WTC11 (cell line): ENCODE results near the gene CD247. TPM values are rescaled to one million over a fixed set of nuclear protein-coding genes. Genes with fewer than 3 reads are reported as not detected.

Experiments
- ATAC-seq: fragments of 200-7000 bp; cut with Tn5 transposase; 2 replicates; pipeline ENCODE4 v1.10.0; 2021; ENCODE audit warnings: mild to moderate bottlenecking, moderate library complexity
- CTCF ChIA-PET: fragments of 300-600 bp; sonication (Branson Sonifier 250); formaldehyde crosslinking; loops from one replicate; lab custom pipeline; 2021; ENCODE audit warnings: antibody characterized with exemption; lab: Charles Lee
- POLR2A ChIA-PET: fragments of 350-600 bp; sonication (Branson Sonifier 250); formaldehyde crosslinking; loops from one replicate; lab custom pipeline; 2021; ENCODE audit warnings: antibody characterized with exemption; lab: Charles Lee
- DNase-seq: peaks from one replicate; pipeline ENCODE4 v3.0.0; 2021; ENCODE audit warnings: low spot score
- H3K27ac Mint-ChIP-seq: 2 replicates; pipeline ENCODE4 v1.8.0; 2021; ENCODE audit warnings: mixed read lengths
- H3K27me3 Mint-ChIP-seq: 2 replicates; pipeline ENCODE4 v1.8.0; 2021; ENCODE audit warnings: low read depth, mild to moderate bottlenecking, moderate library complexity, mixed read lengths
- H3K36me3 Mint-ChIP-seq: 2 replicates; pipeline ENCODE4 v1.8.0; 2021; ENCODE audit warnings: mixed read lengths
- H3K4me1 Mint-ChIP-seq: 2 replicates; pipeline ENCODE4 v1.8.0; 2022; ENCODE audit warnings: mixed read lengths
- H3K4me3 Mint-ChIP-seq: 2 replicates; pipeline ENCODE4 v1.8.0; 2021; ENCODE audit warnings: mild to moderate bottlenecking, moderate library complexity, mixed read lengths
- H3K9me3 Mint-ChIP-seq: 2 replicates; pipeline ENCODE4 v1.8.0; 2021; ENCODE audit warnings: mixed read lengths
- ATF2 ChIP-seq: sonication (generic); formaldehyde crosslinking; IDR thresholded peaks from 2 replicates; pipeline ENCODE4 v1.8.1; 2022; ENCODE audit warnings: low read depth, missing genetic modification reagents, borderline replicate concordance
- ATF3 ChIP-seq: sonication (generic); formaldehyde crosslinking; conservative IDR thresholded peaks from 2 replicates; pipeline ENCODE4 v1.8.1; 2022; ENCODE audit warnings: mild to moderate bottlenecking, missing genetic modification reagents
- ATF6 ChIP-seq: sonication (generic); formaldehyde crosslinking; IDR thresholded peaks from 2 replicates; pipeline ENCODE4 v1.8.1; 2023; ENCODE audit warnings: mild to moderate bottlenecking, missing genetic modification reagents
- CDX4 ChIP-seq: fragments of 250-450 bp; sonication (Bioruptor Pico); IDR thresholded peaks from 2 replicates; pipeline ENCODE4 v1.9.0; 2021; ENCODE audit warnings: moderate library complexity, mild to moderate bottlenecking, inconsistent platforms, borderline replicate concordance
- E2F1 ChIP-seq: sonication (generic); formaldehyde crosslinking; IDR thresholded peaks from 2 replicates; pipeline ENCODE4 v1.8.0; 2022; ENCODE audit warnings: mild to moderate bottlenecking, missing genetic modification reagents
- ERG ChIP-seq: fragments of 250-450 bp; sonication (Bioruptor Pico); IDR thresholded peaks from 2 replicates; pipeline ENCODE4 v1.8.0; 2021; ENCODE audit warnings: mild to moderate bottlenecking
- FOXP1 ChIP-seq: sonication (generic); formaldehyde crosslinking; IDR thresholded peaks from 2 replicates; pipeline ENCODE4 v1.8.0; 2022; ENCODE audit warnings: missing genetic modification reagents, mild to moderate bottlenecking, moderate library complexity, borderline replicate concordance
- GABPB1 ChIP-seq: sonication (generic); formaldehyde crosslinking; IDR thresholded peaks from 2 replicates; pipeline ENCODE4 v1.8.1; 2023; ENCODE audit warnings: mild to moderate bottlenecking, missing genetic modification reagents
- HMGXB4 ChIP-seq: sonication (generic); formaldehyde crosslinking; IDR thresholded peaks from 2 replicates; pipeline ENCODE4 v1.8.1; 2023; ENCODE audit warnings: mild to moderate bottlenecking, moderate library complexity, missing genetic modification reagents
- JAZF1 ChIP-seq: fragments of 250-450 bp; sonication (Bioruptor Pico); IDR thresholded peaks from 2 replicates; pipeline ENCODE4 v1.9.0; 2021; ENCODE audit warnings: moderate library complexity, mild to moderate bottlenecking, inconsistent platforms
- MYBL2 ChIP-seq: sonication (generic); formaldehyde crosslinking; IDR thresholded peaks from 2 replicates; pipeline ENCODE4 v1.8.1; 2023; ENCODE audit warnings: mild to moderate bottlenecking, moderate library complexity, missing genetic modification reagents
- OVOL2 ChIP-seq: fragments of 250-450 bp; sonication (Bioruptor Pico); IDR thresholded peaks from 2 replicates; pipeline ENCODE4 v1.9.0; 2021; ENCODE audit warnings: mild to moderate bottlenecking, borderline replicate concordance
- PRRX2 ChIP-seq: fragments of 250-450 bp; sonication (Bioruptor Pico); IDR thresholded peaks from 2 replicates; pipeline ENCODE4 v1.8.0; 2021; ENCODE audit warnings: mild to moderate bottlenecking
- TEAD1 ChIP-seq: sonication (generic); formaldehyde crosslinking; IDR thresholded peaks from 2 replicates; pipeline ENCODE4 v1.8.0; 2022; ENCODE audit warnings: mild to moderate bottlenecking, missing genetic modification reagents
- ZBTB21 ChIP-seq: sonication (generic); formaldehyde crosslinking; IDR thresholded peaks from 2 replicates; pipeline ENCODE4 v1.8.1; 2023; ENCODE audit warnings: mild to moderate bottlenecking, missing genetic modification reagents, borderline replicate concordance
- ZNF121 ChIP-seq: sonication (generic); formaldehyde crosslinking; IDR thresholded peaks from 2 replicates; pipeline ENCODE4 v1.8.0; 2023; ENCODE audit warnings: missing genetic modification reagents
- ZNF423 ChIP-seq: fragments of 250-450 bp; sonication (Bioruptor Pico); IDR thresholded peaks from 2 replicates; pipeline ENCODE4 v2.1.2; 2022; ENCODE audit warnings: mild to moderate bottlenecking, moderate library complexity
- total RNA-seq: library from RNA; stranded (reverse); gene quantifications from 3 replicates; pipeline ENCODE4 v1.2.3, GENCODE V29; 2021

The CD247 gene
- total RNA-seq, 1 experiment from 2014 or later: 1.8 TPM

GRCh38 chr1:167524651-167525050 lies 6.3 kb upstream of the CD247 start:
- POLR2A ChIA-PET: no interaction called here
- Mint-ChIP-seq H3K27ac (no peak overlapping the region), H3K27me3 (peaks cover 17% of the 10 kb centered on the region), H3K4me3 (no peak overlapping the region), H3K36me3 (no peaks in the 10 kb centered on the region), H3K4me1 (peaks cover 2% of the 10 kb centered on the region), H3K9me3 (peaks cover 5% of the 10 kb centered on the region; the same call in 1 of the 2 replicates)
- CTCF ChIA-PET: interaction anchor here (1.7 kb wide), 1 partner anchor 9 kb away, joined by 8 read pairs; no protein-coding TSS in a partner anchor
- ATAC-seq: no peak
- DNase-seq: no peak
- no peak for TF ChIP-seq JAZF1
- TF ChIP-seq GABPB1 (CRISPR knock-in tag): peak; percentile 98
- no peak for TF ChIP-seq ZNF423 (CRISPR knock-in tag)
- TF ChIP-seq, all 79 proteins: peak for 1

GRCh38 chr1:167522246-167522645 lies 3.9 kb upstream of the CD247 start:
- Mint-ChIP-seq H3K9me3 (peaks cover 5% of the 10 kb centered on the region; the same call in 1 of the 2 replicates), H3K4me3 (no peak overlapping the region), H3K36me3 (no peaks in the 10 kb centered on the region), H3K27me3 (peaks cover 14% of the 10 kb centered on the region), H3K27ac (no peak overlapping the region), H3K4me1 (peaks cover 2% of the 10 kb centered on the region)
- ChIA-PET POLR2A (no interaction called here), CTCF (no interaction called here)
- DNase-seq: no peak
- TF ChIP-seq MYBL2 (CRISPR knock-in tag) (no peak), E2F1 (no peak), ATF6 (no peak), OVOL2 (CRISPR knock-in tag) (no peak)
- ATAC-seq: no peak

- DNase-seq (no peak), ATAC-seq (0 out of 2 replicates have a peak, but pooled peaks have one; percentile 39)
- POLR2A ChIA-PET: no interaction called here
- Mint-ChIP-seq H3K27me3 (peaks cover 8% of the 10 kb centered on the region), H3K4me1 (0 out of 2 replicates have a peak, but pooled peaks cover 3% of the 10 kb centered on the region), H3K27ac (no peak overlapping the region), H3K36me3 (no peaks in the 10 kb centered on the region), H3K9me3 (peaks cover 5% of the 10 kb centered on the region; the same call in 1 of the 2 replicates), H3K4me3 (no peak overlapping the region)
- CTCF ChIA-PET: interaction anchor here (0.6 to 1.3 kb wide), 2 partner anchors 13 to 265 kb away, joined by 3 to 4 read pairs; no protein-coding TSS in a partner anchor
- TF ChIP-seq PRRX2 (CRISPR knock-in tag): no peak
- no peak for TF ChIP-seq FOXP1 (CRISPR knock-in tag)
- no peak for TF ChIP-seq ERG
- no peak for TF ChIP-seq JAZF1
- no peak for TF ChIP-seq ZBTB21 (CRISPR knock-in tag)
- no peak for TF ChIP-seq CDX4 (CRISPR knock-in tag)
- no peak for TF ChIP-seq ATF2 (CRISPR knock-in tag)
- no peak for TF ChIP-seq ATF3 (CRISPR knock-in tag)
- no peak for TF ChIP-seq HMGXB4
- no peak for TF ChIP-seq ZNF121 (CRISPR knock-in tag)
- no peak for TF ChIP-seq ATF6
- TF ChIP-seq TEAD1 (CRISPR knock-in tag): no peak
Measured at GRCh38 chr1:167520711-167521206, 2.4 kb upstream of the CD247 start.
